NCI-H1694 treated with DMSO at 0.1 percent for 48 hours (cell line): ENCODE results near the gene CAMTA1.
"Not testable (repeated sequence)": the region's sequence is repeated elsewhere in the genome, so short reads cannot be mapped to it uniquely, and the experiment has no call there.

Experiments used
- DNase-seq: peaks from one replicate; lab custom pipeline; 2025; lab: John Stamatoyannopoulos, UW

Gene CAMTA1

DNA sequence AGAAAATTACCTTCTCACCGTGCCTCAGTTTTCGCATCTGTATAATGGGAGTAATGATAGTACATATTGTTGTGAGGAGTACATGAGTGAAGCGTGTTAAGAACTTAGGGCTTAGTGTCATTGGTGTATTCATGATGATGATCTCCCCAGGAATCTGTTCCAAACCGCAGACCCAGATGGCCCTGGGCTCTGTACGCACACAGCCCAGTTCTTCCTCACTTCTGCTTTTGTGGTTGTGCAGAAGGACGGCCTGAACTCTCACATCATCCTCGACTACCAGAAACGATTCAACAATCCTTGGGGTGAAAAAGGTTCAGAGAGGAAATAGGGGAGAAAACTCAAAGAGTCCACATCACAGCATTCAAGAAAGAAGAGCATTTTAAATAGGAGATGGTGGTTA lies 323.0 kb downstream of the CAMTA1 start:
- no peak for DNase-seq

DNA sequence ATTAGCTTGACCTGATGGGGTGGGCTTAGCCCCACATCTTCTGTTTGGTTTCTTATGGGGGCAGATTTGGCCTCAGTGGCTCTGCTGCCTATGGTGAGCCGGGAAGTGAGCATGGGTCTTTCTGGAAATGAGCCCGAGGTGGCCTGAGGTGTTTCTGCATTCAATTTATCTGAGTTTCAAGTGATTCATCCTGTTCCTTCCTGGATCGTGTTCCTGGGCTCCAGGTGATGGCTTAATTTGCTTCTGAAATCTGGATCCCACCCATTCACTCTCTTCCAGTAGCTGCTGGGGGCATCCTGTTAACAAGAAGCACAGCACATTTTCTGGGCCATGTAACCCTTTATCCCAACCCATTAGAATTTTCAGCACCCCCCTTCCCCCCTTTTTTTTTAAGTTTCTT lies 324.6 kb downstream of the CAMTA1 start:
- no peak for DNase-seq

DNA sequence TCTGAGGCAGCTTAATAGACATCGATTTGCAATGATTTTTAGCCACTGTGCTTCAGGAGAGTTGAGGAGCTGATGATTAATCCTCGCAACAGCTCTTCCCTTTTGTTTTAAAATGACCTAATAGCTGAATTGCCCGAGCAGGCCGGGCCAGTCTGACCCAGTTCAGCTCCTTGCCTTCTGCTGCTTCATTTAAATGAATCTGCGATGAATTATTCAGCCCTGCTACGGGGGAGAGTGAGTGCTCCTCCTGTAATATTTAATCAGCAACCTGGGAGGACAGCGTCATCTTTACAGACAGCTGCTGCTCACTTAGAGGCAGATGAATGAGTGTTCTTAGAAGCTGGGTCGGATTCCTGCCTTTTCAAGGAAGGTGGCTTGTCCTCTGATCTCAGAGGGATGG lies 325.1 kb downstream of the CAMTA1 start:
- DNase-seq, result no peak

DNA sequence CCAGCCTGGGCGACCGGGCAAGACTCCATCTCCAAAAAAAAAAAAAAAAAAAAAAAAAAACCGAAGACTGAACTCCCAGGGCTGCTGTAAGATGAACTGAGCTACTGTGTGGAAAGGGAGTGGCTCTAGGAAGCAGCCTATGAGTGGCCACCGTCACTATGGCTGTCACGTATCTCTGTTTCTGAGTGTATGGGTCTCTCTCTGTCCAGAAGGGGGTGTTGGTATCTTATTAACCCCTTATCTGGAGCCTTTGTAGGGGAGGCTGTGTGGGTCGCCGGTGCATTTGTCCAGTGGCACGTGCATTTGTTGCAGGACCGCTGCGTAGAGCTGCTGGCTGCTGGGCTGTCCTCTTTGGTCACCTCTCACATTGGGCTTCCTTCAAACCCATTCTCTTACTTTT lies 326.6 kb downstream of the CAMTA1 start:
- DNase-seq, result no peak

DNA sequence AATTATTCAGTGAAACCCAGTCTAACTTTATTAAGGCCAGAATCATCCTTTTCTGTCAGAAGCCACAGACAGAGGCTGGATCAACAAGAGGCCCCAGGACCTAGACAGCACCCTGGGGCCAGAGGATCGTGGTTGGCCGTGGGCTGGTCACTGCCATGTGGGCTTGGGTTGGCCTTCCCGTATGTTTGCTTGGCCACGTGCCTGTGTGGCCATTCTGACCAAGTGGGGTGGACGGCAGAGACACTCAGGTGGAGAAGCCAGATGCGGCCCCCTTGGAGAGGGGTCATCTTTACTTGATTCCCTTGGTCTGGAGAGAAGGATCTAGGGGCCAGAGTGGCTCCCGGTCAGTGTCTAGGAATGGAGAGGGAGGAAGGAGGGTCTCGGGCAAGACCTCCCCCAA lies 327.9 kb downstream of the CAMTA1 start:
- no peak for DNase-seq

DNA sequence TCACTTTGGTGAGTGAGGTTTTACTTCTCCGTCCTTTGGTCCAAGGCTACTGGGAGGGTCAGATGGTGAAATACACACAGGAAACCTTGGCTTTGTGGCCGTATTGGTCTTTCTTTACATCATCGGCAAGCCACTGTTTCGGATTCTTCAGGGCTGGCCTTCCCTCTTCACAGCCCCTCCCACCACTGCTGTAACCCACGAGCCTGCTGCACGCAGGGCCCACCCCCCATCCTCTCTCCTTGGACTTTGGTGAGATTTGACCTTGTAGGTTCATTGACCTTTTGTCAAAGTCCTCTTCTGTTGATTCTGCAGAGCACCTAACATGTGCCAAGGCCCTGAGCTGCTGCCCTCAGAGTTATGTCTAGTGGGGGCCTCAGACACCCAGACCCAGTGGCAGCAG lies 328.6 kb downstream of the CAMTA1 start:
- DNase-seq, result no peak

DNA sequence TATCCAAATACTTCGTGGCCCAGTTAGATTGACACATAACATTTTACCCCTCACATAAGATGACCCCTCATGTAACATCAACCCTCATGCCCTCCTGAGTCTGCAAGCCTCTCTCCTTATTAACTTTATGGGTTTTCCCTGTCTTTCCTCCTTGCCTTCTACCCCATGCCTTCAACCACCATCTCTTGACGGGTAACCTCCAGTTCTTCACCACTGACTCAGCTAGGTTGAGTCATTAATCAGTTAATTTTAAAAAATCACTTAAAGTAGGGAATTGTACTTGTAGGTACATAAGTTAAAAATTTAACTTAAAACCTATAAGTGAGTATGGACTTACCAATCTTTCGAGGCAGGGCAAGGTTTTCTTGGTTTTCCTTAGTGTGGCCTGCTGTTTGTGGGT lies 330.7 kb downstream of the CAMTA1 start:
- DNase-seq, result no peak

DNA sequence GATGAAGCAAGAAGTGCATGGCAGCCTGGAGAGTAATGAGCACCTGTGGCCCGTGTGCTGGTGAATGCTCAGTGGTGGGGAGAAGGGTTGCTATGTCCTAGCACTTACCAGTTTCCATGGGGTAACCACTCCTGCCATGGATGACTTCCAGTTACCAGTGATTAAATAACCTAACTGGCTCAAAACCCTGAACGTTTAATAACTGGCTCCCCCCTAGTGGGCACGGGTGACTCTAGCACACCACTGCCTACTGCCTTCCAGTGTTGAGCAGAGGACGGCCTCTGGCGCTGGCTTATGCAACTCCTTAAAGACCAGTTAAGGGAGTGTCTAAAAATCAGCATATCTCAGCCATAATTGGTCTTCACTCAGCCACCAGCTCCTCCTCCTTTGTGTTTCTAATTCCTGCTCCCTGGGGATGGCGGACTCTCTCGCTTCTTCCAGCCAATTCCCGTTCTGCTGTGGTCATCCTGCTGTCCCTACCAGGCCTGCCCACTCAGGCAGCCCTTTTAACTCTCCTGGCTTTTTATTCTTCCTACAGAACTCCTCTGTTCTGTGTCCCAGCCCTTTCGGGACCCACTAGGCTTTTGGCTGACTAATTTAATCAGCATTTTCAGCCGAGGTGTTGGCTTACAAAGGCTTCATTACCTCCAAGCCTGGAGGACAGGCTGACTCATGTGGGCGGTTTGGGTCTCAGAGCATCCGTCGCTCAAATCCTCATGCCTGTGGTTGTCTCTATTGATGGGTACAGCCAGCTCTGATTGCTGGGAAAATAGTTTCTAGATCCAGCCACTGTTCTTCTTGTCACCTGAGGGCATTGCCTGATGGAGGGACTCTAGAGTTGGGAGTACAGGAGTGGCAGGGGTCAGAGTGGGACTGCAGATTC lies 332.4 kb downstream of the CAMTA1 start:
- DNase-seq, result peak; percentile 79

DNA sequence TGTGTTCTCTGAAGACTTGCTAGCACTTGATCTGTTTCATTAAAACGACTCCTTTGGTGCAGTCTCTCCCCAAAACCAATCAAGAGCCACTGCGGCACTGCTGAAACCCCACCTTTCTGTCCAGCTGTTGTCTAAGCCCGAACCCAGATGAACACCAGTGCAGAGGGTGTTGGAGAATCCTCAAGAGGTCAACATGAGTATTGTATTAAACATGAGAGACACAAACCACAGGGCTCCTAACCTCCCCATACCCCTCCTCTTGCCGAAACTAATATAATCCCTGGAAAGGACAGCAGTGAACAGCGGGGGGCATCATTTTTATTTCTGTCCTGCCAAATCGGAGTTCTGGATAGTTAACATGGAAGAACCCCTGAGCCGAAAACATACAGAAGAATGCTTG lies 333.9 kb downstream of the CAMTA1 start:
- no peak for DNase-seq

DNA sequence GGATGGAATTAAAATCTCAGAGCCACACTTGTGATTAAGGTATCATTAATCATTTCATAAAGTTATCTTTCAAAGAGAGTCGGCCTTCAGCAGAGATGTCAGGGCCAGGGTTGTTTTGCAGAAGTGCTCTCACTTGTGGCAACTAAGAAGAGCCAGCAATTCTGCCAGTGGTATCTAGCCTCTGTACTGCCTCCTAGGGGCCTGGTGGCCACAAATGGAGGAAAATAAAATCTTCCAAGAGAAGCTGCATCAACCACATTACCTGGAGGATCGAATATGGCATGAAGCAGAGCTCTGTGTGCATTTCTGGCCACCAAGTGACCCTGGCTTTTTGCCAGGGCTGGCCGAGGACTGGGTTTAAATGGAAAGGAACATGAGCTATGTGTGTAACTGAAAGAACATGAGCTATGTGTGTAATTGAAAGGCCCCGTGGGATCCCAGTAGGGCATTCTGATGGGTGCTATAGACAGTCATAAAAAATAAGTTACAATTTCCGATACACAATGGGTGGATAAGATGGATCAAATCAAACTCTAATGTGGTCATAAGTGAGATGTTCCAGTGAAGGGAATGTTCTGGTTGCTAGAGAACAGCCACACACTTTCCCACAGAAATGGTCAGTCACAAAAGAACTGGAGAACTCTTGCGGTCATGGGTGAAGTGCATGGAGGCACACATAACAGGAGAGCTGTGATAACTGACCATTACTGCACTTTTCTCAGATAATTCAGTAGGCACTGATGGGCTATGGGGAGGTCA lies 335.8 kb downstream of the CAMTA1 start:
- no peak for DNase-seq

DNA sequence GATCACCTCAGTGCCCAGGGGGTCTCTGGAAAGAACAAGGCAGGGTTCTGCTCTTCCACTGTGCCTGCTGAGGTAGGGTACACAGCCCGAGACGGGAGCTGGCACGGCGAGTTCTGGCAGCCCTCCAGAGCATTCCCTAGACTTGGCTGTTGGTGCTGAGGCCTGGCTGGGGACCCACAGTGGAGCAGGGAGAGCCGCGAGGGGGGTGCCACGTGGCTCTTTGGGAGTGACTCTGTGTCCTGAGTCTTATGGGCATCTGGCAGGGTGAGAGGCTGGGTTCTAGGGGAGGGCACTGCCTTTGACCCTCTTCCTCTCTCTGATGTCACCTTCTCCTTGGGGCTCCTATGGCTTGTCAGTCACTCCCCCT lies 336.4 kb downstream of the CAMTA1 start:
- no peak for DNase-seq

DNA sequence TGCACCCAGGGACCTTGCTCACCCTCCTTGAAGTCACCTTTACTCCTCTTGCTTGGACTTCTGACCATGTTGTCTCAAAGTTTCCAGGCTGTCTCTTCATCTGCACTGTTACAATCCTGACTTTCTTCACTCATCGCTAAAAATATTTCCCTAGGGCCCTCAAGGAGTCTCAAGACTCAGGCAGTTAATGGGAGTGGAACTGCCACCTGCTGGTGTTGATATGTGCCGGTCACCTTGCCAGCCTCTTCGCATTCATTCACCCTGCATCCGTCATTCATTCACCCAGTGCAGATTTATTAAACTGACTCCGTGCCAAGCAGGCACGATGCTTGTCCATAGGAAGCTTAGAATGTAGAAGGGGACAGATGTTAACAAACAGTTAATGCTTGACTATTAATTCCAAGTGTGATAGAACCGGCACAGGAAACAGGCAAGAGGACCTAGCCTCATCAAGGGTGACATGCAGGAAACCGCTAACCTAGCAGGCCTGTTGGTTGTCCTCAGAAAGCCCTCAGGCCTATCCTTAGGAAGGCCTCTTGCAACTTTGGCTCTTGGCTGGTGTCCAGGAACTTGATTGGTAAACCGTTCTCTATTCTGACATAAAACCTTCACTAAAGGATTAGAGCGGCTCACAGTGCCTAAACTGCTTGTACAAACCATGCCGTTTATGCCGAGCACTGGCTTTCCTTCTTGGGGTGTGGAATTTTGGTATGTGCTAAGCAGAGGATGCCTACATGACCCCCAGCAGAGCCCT lies 342.2 kb downstream of the CAMTA1 start:
- DNase-seq, result no peak

DNA sequence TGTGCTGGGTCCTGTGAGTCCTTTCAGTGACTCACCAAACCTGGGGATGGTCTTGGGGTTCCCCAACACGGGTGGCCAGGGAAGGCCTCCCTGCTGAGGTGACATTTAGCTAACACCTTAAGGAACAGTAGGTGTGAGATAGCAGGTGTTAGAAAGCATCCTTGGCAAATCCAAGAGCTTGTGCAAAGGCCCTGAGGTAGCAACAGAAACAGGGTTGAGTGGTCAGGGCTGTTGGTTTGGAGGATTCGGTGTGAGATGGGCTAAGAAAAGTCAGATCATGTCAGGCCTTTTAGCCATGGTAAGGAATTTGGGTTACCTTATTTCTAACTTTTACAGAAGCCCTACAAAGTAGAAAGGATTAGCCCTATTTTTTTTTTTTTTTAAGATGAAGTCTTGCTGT lies 343.0 kb downstream of the CAMTA1 start:
- no peak for DNase-seq

DNA sequence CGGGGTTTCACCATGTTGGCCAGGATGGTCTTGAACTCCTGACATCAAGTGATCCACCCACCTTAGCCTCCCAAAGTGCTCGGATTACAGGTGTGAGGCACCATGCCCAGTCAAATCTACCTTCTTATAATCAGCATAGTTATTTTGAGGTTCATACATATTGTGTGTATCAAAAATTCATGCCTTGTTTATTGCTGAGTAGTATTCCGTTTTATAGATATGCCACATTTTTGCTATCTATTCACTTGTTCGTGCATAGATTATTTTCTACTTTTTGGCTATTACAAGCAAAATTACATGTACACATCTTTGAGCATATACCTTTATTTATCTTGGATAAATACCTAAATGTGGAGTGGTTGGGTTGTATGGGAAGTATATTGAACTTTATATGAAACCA lies 344.9 kb downstream of the CAMTA1 start:
- no peak for DNase-seq

DNA sequence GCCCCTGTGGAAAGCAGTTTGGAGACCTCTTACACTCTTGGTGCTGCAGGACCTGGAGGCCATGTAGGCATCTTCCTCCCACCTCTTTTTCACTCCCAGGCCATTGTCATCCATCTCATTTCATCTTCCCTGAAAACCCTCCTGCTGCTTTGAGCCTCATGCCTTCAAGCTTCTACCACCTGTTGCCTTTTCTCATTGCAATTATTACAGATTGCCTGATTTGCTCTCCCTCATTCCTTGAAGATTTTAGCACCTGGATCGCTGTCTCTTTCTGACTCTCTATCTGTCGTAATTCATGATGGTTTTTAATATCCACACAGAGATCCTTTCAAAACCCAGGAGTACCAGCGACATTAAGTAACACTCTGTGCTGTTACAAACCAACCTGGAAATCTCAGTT lies 350.2 kb downstream of the CAMTA1 start:
- no peak for DNase-seq

DNA sequence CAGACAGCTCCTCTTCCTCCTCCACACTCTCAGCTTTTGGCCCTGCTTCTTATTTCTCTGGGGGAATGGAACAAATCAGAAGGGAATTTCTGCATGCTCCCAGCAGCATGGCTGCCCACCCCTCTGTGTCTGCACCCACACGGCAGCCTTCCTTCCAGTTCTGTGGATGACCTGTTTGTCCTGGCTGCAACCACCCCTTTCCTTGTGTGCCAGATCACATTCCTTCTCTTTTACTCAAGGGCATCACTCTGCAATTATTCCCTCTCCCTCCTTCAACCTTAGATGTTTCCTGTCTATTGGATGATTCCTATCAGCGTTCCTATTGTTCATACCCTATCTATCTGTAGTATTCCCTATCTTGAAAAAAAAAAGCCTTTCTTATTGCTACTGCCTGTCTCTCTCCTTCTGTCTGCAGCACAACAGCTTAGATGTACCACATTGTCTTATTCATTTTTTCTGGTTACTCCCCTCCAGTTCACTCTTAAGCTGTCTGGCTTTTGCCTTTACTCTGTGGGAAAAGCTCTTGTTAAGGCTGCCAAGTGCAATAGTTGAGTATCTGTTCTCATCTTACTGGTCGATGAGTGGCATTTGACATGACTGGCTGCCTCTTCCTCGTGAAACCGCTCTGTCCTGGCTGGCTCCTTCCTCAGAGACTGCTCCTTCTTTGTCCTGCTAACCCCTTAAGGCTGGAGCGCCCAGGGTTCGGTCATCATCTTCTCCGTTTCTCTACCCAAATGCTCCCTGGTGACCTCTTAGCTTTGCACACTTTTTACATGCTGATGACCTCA lies 351.1 kb downstream of the CAMTA1 start:
- DNase-seq, result no peak

DNA sequence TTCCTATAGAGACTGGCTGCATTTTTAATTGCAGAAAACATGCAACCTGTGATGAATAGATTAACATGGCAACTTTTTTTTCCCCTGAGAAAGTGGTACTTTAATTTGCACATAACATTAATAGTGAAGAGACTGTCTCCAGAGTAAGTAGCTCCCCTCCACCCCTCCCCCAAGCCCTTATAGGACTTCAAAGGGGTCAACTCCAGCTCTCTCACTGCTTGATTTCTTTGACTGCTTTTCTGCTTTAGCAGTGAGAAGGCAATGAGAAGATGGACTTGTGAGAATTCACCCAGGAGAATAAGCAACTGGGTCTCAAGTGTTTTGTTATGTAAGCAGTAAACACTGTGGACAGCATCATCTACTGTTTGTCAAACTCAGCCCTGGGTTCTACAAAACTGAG lies 355.0 kb downstream of the CAMTA1 start:
- DNase-seq, result no peak

DNA sequence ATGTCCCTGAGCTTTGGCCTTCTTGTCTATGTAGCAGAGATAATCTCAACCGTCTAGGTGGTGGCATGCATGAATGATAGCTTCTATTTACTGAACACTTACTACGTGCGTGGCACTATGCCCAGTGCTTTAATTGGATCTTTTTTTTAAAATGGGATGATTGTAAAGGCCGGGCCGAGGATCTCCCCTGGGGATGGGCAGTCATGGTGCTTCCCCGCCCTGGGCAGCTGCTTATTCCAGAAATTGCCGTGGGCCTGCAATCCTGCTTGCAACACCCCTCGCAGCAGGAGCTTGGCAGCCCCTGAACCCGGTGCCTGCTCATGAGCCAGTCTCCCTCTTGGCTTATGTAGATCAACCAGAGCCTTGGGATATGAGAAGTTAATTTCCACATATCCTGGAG lies 360.7 kb downstream of the CAMTA1 start:
- no peak for DNase-seq

DNA sequence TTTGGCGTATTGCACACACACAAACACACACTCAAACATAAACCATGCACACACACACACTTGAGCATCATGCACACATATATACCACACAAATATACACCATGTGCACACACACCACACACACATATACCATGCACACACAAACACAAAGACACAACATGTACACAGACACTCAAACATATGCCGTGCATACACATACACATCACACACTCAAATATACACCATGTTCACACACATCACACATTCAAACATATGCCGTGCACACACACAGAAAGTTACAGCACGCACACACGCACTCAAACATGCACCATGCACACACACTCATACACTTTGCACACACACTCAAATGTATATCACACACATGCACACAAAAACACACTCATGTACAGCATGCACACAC lies 361.5 kb downstream of the CAMTA1 start:
- no peak for DNase-seq

DNA sequence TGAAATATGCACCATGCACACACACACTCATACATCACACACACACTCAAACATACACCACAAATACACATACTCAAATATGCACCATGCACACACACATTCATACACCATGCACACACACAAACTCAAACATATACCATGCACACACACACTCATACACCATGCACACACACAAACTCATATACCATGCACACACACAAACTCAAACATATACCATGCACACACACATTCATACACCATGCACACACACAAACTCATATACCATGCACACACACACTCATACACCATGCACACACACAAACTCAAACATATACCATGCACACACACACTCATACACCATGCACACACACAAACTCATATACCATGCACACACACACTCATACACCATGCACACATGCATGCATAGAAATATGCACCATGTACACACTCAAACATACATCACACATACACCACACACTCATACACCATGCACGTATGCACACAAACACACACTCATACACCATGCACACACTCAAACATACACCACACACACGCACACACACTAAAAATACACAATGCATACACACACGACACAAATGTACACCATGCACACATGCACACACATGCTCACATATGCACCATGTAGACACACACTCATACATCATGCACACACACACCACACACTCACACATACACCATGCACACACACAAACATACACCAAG lies 362.5 kb downstream of the CAMTA1 start:
- not testable (repeated sequence) for DNase-seq

DNA sequence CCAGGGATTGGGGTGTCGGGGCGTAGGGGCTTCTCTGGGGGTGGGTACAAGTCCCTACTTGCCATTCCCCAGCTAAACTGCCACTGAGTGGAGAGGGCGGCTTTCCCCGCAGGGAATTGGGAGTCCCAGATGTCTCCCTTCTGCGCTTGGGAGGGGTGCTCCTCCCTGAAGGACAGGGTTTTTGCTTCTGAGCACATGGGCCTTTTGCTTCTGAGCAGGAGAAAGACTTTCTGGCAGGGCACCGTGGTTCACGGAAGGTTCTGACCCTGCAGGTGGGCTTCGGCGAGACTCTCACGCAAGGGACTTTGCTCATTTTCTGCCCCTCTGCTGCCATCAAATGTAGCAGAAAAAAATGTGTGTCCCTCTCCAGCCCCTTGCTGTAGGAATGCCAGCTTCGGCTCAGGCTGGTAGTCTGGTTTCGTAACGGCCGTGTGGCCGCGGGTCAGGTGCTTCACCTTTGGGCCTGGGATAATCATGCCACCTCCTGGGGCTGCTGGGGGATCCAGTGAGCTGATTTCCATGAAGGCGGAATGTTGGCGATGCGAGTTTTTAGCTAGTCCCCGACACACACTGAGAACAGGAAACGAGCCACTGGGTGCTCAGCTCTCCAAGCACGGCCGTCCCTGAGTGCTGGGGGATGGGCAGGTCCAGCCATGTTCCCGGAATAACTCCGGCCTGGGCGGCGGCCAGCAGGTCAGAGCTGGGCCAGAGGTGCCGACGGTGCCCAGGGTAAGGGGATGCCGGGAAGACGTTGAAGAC lies 364.0 kb downstream of the CAMTA1 start:
- no peak for DNase-seq
